A673 (cell line): ENCODE measurements around the gene SLIT1. TPM values are rescaled to one million over a fixed set of nuclear protein-coding genes. Genes with fewer than 3 reads are reported as not detected.

Experiments used
- BruUV-seq: library from RNA; stranded (reverse); fragments of 400-500 nt; replicated peaks from 2 replicates; lab custom pipeline; 2021; lab: Mats Ljungman, UMichigan
- CTCF ChIA-PET: fragments of 300-600 bp; sonication (Branson Sonifier 250); formaldehyde crosslinking; loops from one replicate; lab custom pipeline; 2022; ENCODE audit warnings: antibody characterized with exemption; lab: Charles Lee
- POLR2A ChIA-PET: fragments of 300-600 bp; sonication (Branson Sonifier 250); formaldehyde crosslinking; loops from one replicate; lab custom pipeline; 2022; ENCODE audit warnings: antibody characterized with exemption; ENCODE audit not compliant: low non-redundant PET; lab: Charles Lee
- DNase-seq: peaks from one replicate; pipeline ENCODE4 v3.0.0-alpha.2; 2015; ENCODE audit warnings: low spot score
- H3K27ac ChIP-seq: fragments of 200-600 bp; sonication (generic); 2 replicates; pipeline ENCODE4 v1.5.1; 2016; ENCODE audit warnings: mixed run types, low read depth, mild to moderate bottlenecking, mixed read lengths, antibody characterized with exemption, low read length; ENCODE audit not compliant: poor library complexity, severe bottlenecking
- H3K27me3 ChIP-seq: fragments of 200-600 bp; sonication (generic); replicated peaks from 2 replicates; pipeline ENCODE4 v1.6.1; 2017; ENCODE audit warnings: mixed run types, low read depth, mild to moderate bottlenecking, mixed read lengths, antibody characterized with exemption, low read length; ENCODE audit not compliant: insufficient read depth, poor library complexity
- H3K36me3 ChIP-seq: fragments of 200-600 bp; sonication (generic); 2 replicates; pipeline ENCODE4 v1.6.1; 2016; ENCODE audit warnings: mixed run types, mild to moderate bottlenecking, mixed read lengths, antibody characterized with exemption, low read length; ENCODE audit not compliant: insufficient read depth, poor library complexity, severe bottlenecking
- H3K4me1 ChIP-seq: fragments of 200-600 bp; sonication (generic); 2 replicates; pipeline ENCODE4 v1.6.1; 2017; ENCODE audit warnings: mixed run types, mild to moderate bottlenecking, mixed read lengths, antibody characterized with exemption, low read length; ENCODE audit not compliant: insufficient read depth, poor library complexity, severe bottlenecking
- H3K4me3 ChIP-seq: fragments of 200-600 bp; sonication (generic); 2 replicates; pipeline ENCODE4 v1.5.1; 2016; ENCODE audit warnings: low read depth, mixed run types, mild to moderate bottlenecking, mixed read lengths, low read length; ENCODE audit not compliant: poor library complexity, severe bottlenecking
- H3K9me3 ChIP-seq: fragments of 200-600 bp; sonication (generic); 2 replicates; pipeline ENCODE4 v1.6.1; 2016; ENCODE audit warnings: mixed run types, low read depth, mild to moderate bottlenecking, mixed read lengths, antibody characterized with exemption, low read length; ENCODE audit not compliant: poor library complexity, severe bottlenecking
- EZH2 ChIP-seq: fragments of 200-600 bp; sonication (generic); IDR thresholded peaks from 2 replicates; pipeline ENCODE4 v1.6.1; 2017; ENCODE audit warnings: borderline replicate concordance, low read depth, mild to moderate bottlenecking, mixed read lengths, antibody characterized with exemption, low read length; ENCODE audit not compliant: poor library complexity, severe bottlenecking
- intact Hi-C: fragments of 100-400 bp; cut with micrococcal nuclease; formaldehyde crosslinking; loops from one replicate; pipeline ENCODE4 v1.10.0; 2022; ENCODE audit not compliant: unreplicated experiment
- total RNA-seq: library from RNA; stranded (reverse); gene quantifications from 2 replicates; pipeline ENCODE4 v1.2.3, GENCODE V29; 2021
- TF ChIP-seq, protein P1 (sequence below): fragments of 300-800, 200-600 bp; sonication (generic); conservative IDR thresholded peaks from 2 replicates; pipeline ENCODE4 v1.5.1; 2017; ENCODE audit warnings: low read depth, mild to moderate bottlenecking, antibody characterized with exemption, low read length, moderate library complexity, mixed read lengths

The SLIT1 gene
- total RNA-seq, 1 experiment from 2014 or later, result 0.43 TPM

DNA sequence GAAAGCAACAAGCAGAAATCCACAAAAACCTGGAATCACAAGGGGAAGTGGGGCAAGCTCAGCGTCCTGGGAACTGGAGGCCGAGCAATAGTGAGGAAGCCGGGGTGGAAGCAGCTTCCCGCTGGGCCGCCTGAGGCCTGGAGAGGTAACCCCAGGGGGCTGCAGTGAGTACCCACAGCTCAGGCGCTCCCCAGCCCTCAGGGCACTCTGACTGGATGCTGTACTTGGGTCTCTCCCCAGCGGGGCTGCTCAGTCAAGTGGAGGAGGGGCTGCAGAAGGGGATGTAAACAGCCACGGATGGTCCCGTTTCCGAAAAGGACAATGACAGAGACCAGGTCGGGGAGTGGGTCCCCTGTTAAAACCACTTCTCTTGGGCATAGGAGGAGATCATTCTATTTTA lies 50.3 kb downstream of the SLIT1 start:
- H3K4me1 ChIP-seq, result peaks cover 5% of the 10 kb centered on the region
- POLR2A ChIA-PET, result no interaction called here
- TF ChIP-seq, protein P1, sequence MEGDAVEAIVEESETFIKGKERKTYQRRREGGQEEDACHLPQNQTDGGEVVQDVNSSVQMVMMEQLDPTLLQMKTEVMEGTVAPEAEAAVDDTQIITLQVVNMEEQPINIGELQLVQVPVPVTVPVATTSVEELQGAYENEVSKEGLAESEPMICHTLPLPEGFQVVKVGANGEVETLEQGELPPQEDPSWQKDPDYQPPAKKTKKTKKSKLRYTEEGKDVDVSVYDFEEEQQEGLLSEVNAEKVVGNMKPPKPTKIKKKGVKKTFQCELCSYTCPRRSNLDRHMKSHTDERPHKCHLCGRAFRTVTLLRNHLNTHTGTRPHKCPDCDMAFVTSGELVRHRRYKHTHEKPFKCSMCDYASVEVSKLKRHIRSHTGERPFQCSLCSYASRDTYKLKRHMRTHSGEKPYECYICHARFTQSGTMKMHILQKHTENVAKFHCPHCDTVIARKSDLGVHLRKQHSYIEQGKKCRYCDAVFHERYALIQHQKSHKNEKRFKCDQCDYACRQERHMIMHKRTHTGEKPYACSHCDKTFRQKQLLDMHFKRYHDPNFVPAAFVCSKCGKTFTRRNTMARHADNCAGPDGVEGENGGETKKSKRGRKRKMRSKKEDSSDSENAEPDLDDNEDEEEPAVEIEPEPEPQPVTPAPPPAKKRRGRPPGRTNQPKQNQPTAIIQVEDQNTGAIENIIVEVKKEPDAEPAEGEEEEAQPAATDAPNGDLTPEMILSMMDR, result no peak
- TF ChIP-seq EZH2, result no peak
- peaks cover 3% of the 10 kb centered on the region for H3K27me3 ChIP-seq
- no peaks in the 10 kb centered on the region for H3K36me3 ChIP-seq
- no peak overlapping the region for H3K27ac ChIP-seq
- BruUV-seq, result no TSS peak
- no peaks in the 10 kb centered on the region for H3K9me3 ChIP-seq
- no peak overlapping the region for H3K4me3 ChIP-seq
- intact Hi-C loops, result no loop called here
- DNase-seq, result no peak
- CTCF ChIA-PET, result no interaction called here

DNA sequence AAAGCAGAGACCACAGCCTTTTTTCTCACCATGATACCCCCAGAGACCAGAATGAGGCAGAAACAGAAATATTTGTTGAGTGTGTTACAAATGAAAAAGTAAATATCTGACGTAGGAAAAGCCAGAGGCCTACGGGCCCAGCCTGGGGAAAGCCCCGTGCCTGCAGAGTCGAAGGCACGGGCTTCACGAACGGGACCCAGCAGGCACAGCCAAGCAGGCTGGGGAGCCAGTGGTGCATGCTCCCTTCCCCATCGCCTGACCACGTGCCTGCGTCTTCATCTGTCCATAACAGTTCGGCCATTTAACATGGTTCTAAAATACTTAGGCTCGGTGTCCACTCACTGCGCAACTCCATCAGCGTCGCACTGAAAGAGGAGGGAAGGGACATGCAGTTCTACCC lies 50.8 kb downstream of the SLIT1 start:
- H3K9me3 ChIP-seq, result no peaks in the 10 kb centered on the region
- TF ChIP-seq, protein P1, result no peak
- TF ChIP-seq EZH2, result no peak
- no peak overlapping the region for H3K4me3 ChIP-seq
- intact Hi-C loops, result no loop called here
- no TSS peak for BruUV-seq
- no peak overlapping the region for H3K27ac ChIP-seq
- H3K36me3 ChIP-seq, result no peaks in the 10 kb centered on the region
- H3K27me3 ChIP-seq, result peaks cover 3% of the 10 kb centered on the region
- ChIA-PET CTCF (no interaction called here), POLR2A (no interaction called here)
- no peak for DNase-seq
- peaks cover under 1% of the 10 kb centered on the region for H3K4me1 ChIP-seq

DNA sequence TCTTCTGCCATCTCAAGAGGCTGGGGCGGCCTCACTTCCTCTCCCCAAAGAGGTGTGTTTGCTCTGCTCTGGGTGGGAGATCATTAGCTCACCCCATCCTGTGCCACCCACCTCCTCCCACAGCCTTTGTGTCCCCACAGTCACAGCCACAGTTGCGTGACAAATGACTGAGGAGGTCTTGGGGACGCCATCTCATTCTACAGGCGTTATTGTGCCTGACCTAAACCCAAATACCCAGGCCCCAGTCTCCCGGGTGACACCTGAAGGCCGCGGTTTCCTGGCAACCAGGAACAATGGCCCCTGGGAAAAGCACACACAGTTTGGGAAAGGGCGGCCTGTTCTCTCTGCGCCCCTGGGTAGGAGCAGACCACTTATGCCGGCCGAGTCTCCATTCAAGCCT lies 51.6 kb downstream of the SLIT1 start:
- no peaks in the 10 kb centered on the region for H3K36me3 ChIP-seq
- no peaks in the 10 kb centered on the region for H3K9me3 ChIP-seq
- CTCF ChIA-PET, result no interaction called here
- no peaks in the 10 kb centered on the region for H3K4me1 ChIP-seq
- POLR2A ChIA-PET, result no interaction called here
- no peak for TF ChIP-seq EZH2
- TF ChIP-seq, protein P1, result no peak
- no TSS peak for BruUV-seq
- peaks cover 3% of the 10 kb centered on the region for H3K27me3 ChIP-seq
- no peak overlapping the region for H3K27ac ChIP-seq
- intact Hi-C loops, result no loop called here
- no peak for DNase-seq
- no peak overlapping the region for H3K4me3 ChIP-seq
